ENCODE data around the gene CYBC1. TPM values are rescaled to one million over a fixed set of nuclear protein-coding genes. Genes with fewer than 3 reads are reported as not detected.
A peak's percentile ranks its signal among the peaks of the same experiment; 100 is the strongest.

The CYBC1 gene
- total and polyA plus RNA-seq, 2 of the 8 experiments (the other 6 are each of a cell fraction or from before 2014, with no cell fraction given): 74.6 to 81.4 TPM

DNA sequence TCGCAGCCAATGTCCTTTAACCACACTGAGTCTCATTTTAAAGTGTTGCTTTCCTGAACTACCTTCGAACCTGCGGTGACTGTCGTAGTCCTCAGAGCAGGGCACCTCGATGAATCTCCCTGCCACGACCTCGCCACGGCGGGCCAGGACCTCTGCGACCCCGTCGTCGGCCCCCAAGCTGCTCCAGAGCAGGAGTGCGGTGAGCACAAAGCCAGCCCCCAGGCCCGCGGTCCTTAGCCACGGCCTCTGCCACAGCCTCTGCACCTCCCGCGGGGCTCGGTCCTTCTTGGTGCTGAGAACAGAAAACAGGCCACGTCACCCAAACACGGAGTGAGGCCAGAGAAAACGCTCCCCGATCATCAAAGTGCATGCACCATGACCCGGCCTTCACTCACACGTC lies 35.2 kb downstream of the CYBC1 start:
- H4K8ac ChIP-seq (ENCODE audit: extremely low read depth, insufficient read depth, low read length): peak overlapping the region; percentile 4; the same call in 1 of the 2 replicates
- peaks cover 0 to 3% (median 1%) of the 10 kb centered on the region in 4 experiments; a peak in 4 of 7 replicates for H3K4me1 ChIP-seq (replicated peaks in 1 of 4; ENCODE audit: control insufficient read depth in 3 of 4, insufficient read depth in 4 of 4, low read length in 3 of 4)
- H3K56ac ChIP-seq (replicated peaks; ENCODE audit: insufficient read length, low read depth, low read length): no peak overlapping the region
- TF ChIP-seq SP1 (IDR thresholded peaks at IDR 0.05; ENCODE audit: low read depth, low read length): no peak
- TF ChIP-seq CHD1 (IDR thresholded peaks at IDR 0.05; ENCODE audit: low read depth, low read length): no peak
- TF ChIP-seq KDM5A (IDR thresholded peaks at IDR 0.05; ENCODE audit: low read length): no peak
- no peak overlapping the region for H3K18ac ChIP-seq (ENCODE audit: extremely low read depth, low read length)
- no peak overlapping the region for H3K27ac ChIP-seq (ENCODE audit: low read depth, low read length)
- no peak overlapping the region for H4K5ac ChIP-seq (ENCODE audit: insufficient read length, low read depth, low read length)
- H3K4me2 ChIP-seq (ENCODE audit: insufficient read depth in 1 of 2, low read depth in 2 of 2, low read length in 2 of 2): no peak overlapping the region
- H2AK5ac ChIP-seq (ENCODE audit: low read depth, low read length): no peak overlapping the region
- no peak overlapping the region for H2BK120ac ChIP-seq (replicated peaks; ENCODE audit: low read depth, low read length)
- no peaks in the 10 kb centered on the region for H3K79me2 ChIP-seq (ENCODE audit: control insufficient read depth in 1 of 2, insufficient read depth in 2 of 2, low read length in 2 of 2)
- H3K4me3 ChIP-seq (ENCODE audit: extremely low read depth in 1 of 4, insufficient read depth in 2 of 4, low read depth in 3 of 4, low read length in 4 of 4): no peak overlapping the region
- H3K36me3 ChIP-seq (ENCODE audit: control insufficient read depth in 2 of 4, insufficient read depth in 4 of 4, low read length in 3 of 4): 0 out of 8 replicates have a peak, but pooled peaks cover 0 to 2% (median 0%) of the 10 kb centered on the region in 4 experiments
- H3K23me2 ChIP-seq (ENCODE audit: low read depth, low read length): peaks cover 6% of the 10 kb centered on the region
- peaks cover 5 to 9% of the 10 kb centered on the region in 2 experiments for H4K20me1 ChIP-seq (replicated peaks in 1 of 2; ENCODE audit: control insufficient read depth in 1 of 2, insufficient read depth in 2 of 2, low read length in 2 of 2)
- no peak overlapping the region for H3K9ac ChIP-seq (replicated peaks in 1 of 4; ENCODE audit: extremely low read depth in 1 of 4, low read depth in 3 of 4, low read length in 3 of 4)
- no peak for FAIRE-seq
- no peak overlapping the region for H2BK5ac ChIP-seq (ENCODE audit: low read depth, low read length)
- no peak overlapping the region for H3K14ac ChIP-seq (ENCODE audit: insufficient read length)
- no peak overlapping the region for H2BK12ac ChIP-seq (ENCODE audit: low read depth, low read length)
- no peak overlapping the region for H4K91ac ChIP-seq (replicated peaks; ENCODE audit: insufficient read length, low read length)
- ChIA-PET POLR2A (ENCODE audit: partially characterized antibody) (interaction anchor here (0.9 kb wide), 1 partner anchor 20 kb away, joined by 3 read pairs; no protein-coding TSS in a partner anchor), CTCF (ENCODE audit: partially characterized antibody) (interaction anchor here (0.6 to 2.1 kb wide), 12 partner anchors 10 to 116 kb away, joined by 3 to 6 read pairs (median 3); no protein-coding TSS in a partner anchor)
- 0 out of 2 replicates have a peak overlapping the region, but pooled peaks have one; percentile 48 for H2BK20ac ChIP-seq (ENCODE audit: low read length)
- H3K23ac ChIP-seq (ENCODE audit: insufficient read length): no peak overlapping the region
- H3K27me3 ChIP-seq (replicated peaks in 1 of 4; ENCODE audit: control insufficient read depth in 3 of 4, extremely low read depth in 1 of 4, insufficient read depth in 3 of 4, low read length in 3 of 4): no peaks in the 10 kb centered on the region
- no peaks in the 10 kb centered on the region for H3K9me3 ChIP-seq (ENCODE audit: insufficient read depth in 2 of 2, low read depth in 1 of 2, low read length in 1 of 2)
- DNase-seq (ENCODE audit: low read depth in 1 of 2, low spot score in 2 of 2): no peak
- H2BK15ac ChIP-seq (ENCODE audit: low read length): peak overlapping the region; percentile 40; the same call in 1 of the 2 replicates
- no peak overlapping the region for H3K4ac ChIP-seq (replicated peaks; ENCODE audit: insufficient read length, low read depth, low read length)
- 91% methylated on average over 26 of the region's 26 CpGs; no CpG with 5 or more reads in 1 of the 2 experiments for whole genome bisulfite sequencing, 2 experiments (ENCODE audit: extremely low coverage in 1 of 2, insufficient coverage in 1 of 2, insufficient read length in 1 of 2, insufficient replicate concordance in 2 of 2, low coverage in 1 of 2, low lambda C conversion rate in 2 of 2, missing lambda C conversion rate in 1 of 2)
- no peak overlapping the region for H2AFZ ChIP-seq (ENCODE audit: low read length)
- H3K79me1 ChIP-seq (ENCODE audit: low read depth, low read length): peaks cover 2% of the 10 kb centered on the region; the same call in 1 of the 2 replicates

All from H1 (cell line).